Inferior parietal cortex (tissue), 1 donor: ENCODE measurements around the gene NKIRAS2.
"Not testable (repeated sequence)": the region's sequence is repeated elsewhere in the genome, so short reads cannot be mapped to it uniquely, and the experiment has no call there.

Experiments
- DNase-seq: peaks from one replicate; pipeline ENCODE4 v3.0.0-alpha.2; 2016; ENCODE audit errors: extremely low spot score

The NKIRAS2 gene

GRCh38 chr17:41998497-41998896, 21.4 kb upstream of the NKIRAS2 start:
- DNase-seq = no peak

- no peak for DNase-seq
Measured at GRCh38 chr17:42000413-42001133, 19.3 kb upstream of the NKIRAS2 start.

- DNase-seq = no peak
Measured at GRCh38 chr17:42001729-42002128, 18.2 kb upstream of the NKIRAS2 start.

GRCh38 chr17:42002175-42002791, 17.6 kb upstream of the NKIRAS2 start:
- DNase-seq = no peak

- no peak for DNase-seq
Measured at GRCh38 chr17:42002792-42003301, 17.0 kb upstream of the NKIRAS2 start.

- no peak for DNase-seq
Measured at GRCh38 chr17:42005166-42005565, 14.7 kb upstream of the NKIRAS2 start.

GRCh38 chr17:42009170-42009569, 10.7 kb upstream of the NKIRAS2 start:
- peak; percentile 72 for DNase-seq

GRCh38 chr17:42010266-42010680, 9.6 kb upstream of the NKIRAS2 start:
- not testable (repeated sequence) for DNase-seq

- no peak for DNase-seq
Measured at GRCh38 chr17:42010898-42011516, 8.9 kb upstream of the NKIRAS2 start.

GRCh38 chr17:42012363-42012762, 7.5 kb upstream of the NKIRAS2 start:
- not testable (repeated sequence) for DNase-seq

- not testable (repeated sequence) for DNase-seq
Measured at GRCh38 chr17:42013740-42014139, 6.2 kb upstream of the NKIRAS2 start.

GRCh38 chr17:42016411-42016831, 3.5 kb upstream of the NKIRAS2 start:
- DNase-seq = no peak

GRCh38 chr17:42016941-42017865, 2.7 kb upstream of the NKIRAS2 start, which contains the start of gene DNAJC7:
DNAJC7 (minus strand) TSS chr17:42017439; CDS start chr17:42017416, 23 bp downstream.
- peak; percentile 86 for DNase-seq

GRCh38 chr17:42017866-42018200, 2.1 kb upstream of the NKIRAS2 start:
- DNase-seq = no peak

GRCh38 chr17:42018339-42018738, 1.6 kb upstream of the NKIRAS2 start:
- no peak for DNase-seq

- no peak for DNase-seq
Measured at GRCh38 chr17:42018988-42019387, 902 bp upstream of the NKIRAS2 start.

GRCh38 chr17:42020845-42021244, 955 bp downstream of the NKIRAS2 start:
- not testable (repeated sequence) for DNase-seq

- DNase-seq = no peak
Measured at GRCh38 chr17:42023524-42024349, 3.8 kb downstream of the NKIRAS2 start.

- DNase-seq = no peak
Measured at GRCh38 chr17:42025191-42025579, 5.3 kb downstream of the NKIRAS2 start.

- no peak for DNase-seq
Measured at GRCh38 chr17:42025936-42026335, 6.0 kb downstream of the NKIRAS2 start.
